H9 (cell line): ENCODE data around the gene ZDHHC1. TPM values are rescaled to one million over a fixed set of nuclear protein-coding genes. Genes with fewer than 3 reads are reported as not detected.

Experiments used
- DNase-seq: peaks from one replicate; pipeline ENCODE4 v3.0.0-alpha.2; 2017
- H2AFZ ChIP-seq: one replicate; pipeline ENCODE4 v1.6.1; 2013; ENCODE audit warnings: mild to moderate bottlenecking, low read length, control low read depth, moderate library complexity
- H2AK5ac ChIP-seq: 2 replicates; pipeline ENCODE4 v1.6.1; 2013; ENCODE audit warnings: low read length, control low read depth, mixed read lengths; ENCODE audit not compliant: insufficient read length
- H2BK120ac ChIP-seq: one replicate; pipeline ENCODE4 v1.6.1; 2013; ENCODE audit warnings: low read depth, mild to moderate bottlenecking, low read length, control low read depth, inconsistent platforms; ENCODE audit not compliant: poor library complexity, severe bottlenecking
- H2BK12ac ChIP-seq: 2 replicates; pipeline ENCODE4 v1.6.1; 2013; ENCODE audit warnings: low read length, control low read depth, mixed read lengths, low read depth; ENCODE audit not compliant: insufficient read length
- H2BK15ac ChIP-seq: 2 replicates; pipeline ENCODE4 v1.6.1; 2013; ENCODE audit warnings: low read depth, low read length, control low read depth
- H2BK20ac ChIP-seq: one replicate; pipeline ENCODE4 v1.6.1; 2013; ENCODE audit warnings: low read depth, mild to moderate bottlenecking, low read length, control low read depth, inconsistent platforms; ENCODE audit not compliant: poor library complexity, severe bottlenecking
- H2BK5ac ChIP-seq: 2 replicates; pipeline ENCODE4 v1.6.1; 2013; ENCODE audit warnings: low read length, control low read depth, mixed read lengths; ENCODE audit not compliant: insufficient read length
- H3K14ac ChIP-seq: 2 replicates; pipeline ENCODE4 v1.6.1; 2013; ENCODE audit warnings: low read length, control low read depth; ENCODE audit not compliant: insufficient read depth
- H3K18ac ChIP-seq: 2 replicates; pipeline ENCODE4 v1.6.1; 2013; ENCODE audit warnings: low read depth, mild to moderate bottlenecking, mixed read lengths, low read length, control low read depth; ENCODE audit not compliant: insufficient read length
- H3K23ac ChIP-seq: 2 replicates; pipeline ENCODE4 v1.6.1; 2013; ENCODE audit warnings: low read length, control low read depth, mixed read lengths, low read depth; ENCODE audit not compliant: insufficient read length
- H3K23me2 ChIP-seq: 2 replicates; pipeline ENCODE4 v1.6.1; 2013; ENCODE audit warnings: low read depth, mild to moderate bottlenecking, mixed read lengths, low read length, control low read depth; ENCODE audit not compliant: insufficient read length, poor library complexity, severe bottlenecking
- H3K27ac ChIP-seq: 2 replicates; pipeline ENCODE4 v1.5.1; 2013; ENCODE audit warnings: low read length, control low read depth, mixed read lengths, low read depth; ENCODE audit not compliant: insufficient read length
- H3K27me3 ChIP-seq: 2 replicates; pipeline ENCODE4 v1.6.1; 2013; ENCODE audit warnings: low read length, control low read depth, inconsistent platforms; ENCODE audit not compliant: insufficient read depth
- H3K4ac ChIP-seq: 2 replicates; pipeline ENCODE4 v1.6.1; 2013; ENCODE audit warnings: low read depth, mild to moderate bottlenecking, control low read depth, inconsistent platforms, low read length, moderate library complexity
- H3K4me1 ChIP-seq: 2 replicates; pipeline ENCODE4 v1.6.1; 2013; ENCODE audit warnings: low read length, control low read depth, inconsistent platforms; ENCODE audit not compliant: insufficient read depth
- H3K4me2 ChIP-seq: 2 replicates; pipeline ENCODE4 v1.6.1; 2013; ENCODE audit warnings: low read length, control low read depth, mixed read lengths; ENCODE audit not compliant: insufficient read length, insufficient read depth
- H3K56ac ChIP-seq: 2 replicates; pipeline ENCODE4 v1.6.1; 2013; ENCODE audit warnings: low read depth, mild to moderate bottlenecking, mixed read lengths, low read length, control low read depth; ENCODE audit not compliant: insufficient read length
- H3K79me1 ChIP-seq: 2 replicates; pipeline ENCODE4 v1.6.1; 2013; ENCODE audit warnings: low read depth, mild to moderate bottlenecking, moderate library complexity, low read length, control low read depth, inconsistent platforms; ENCODE audit not compliant: insufficient read depth, poor library complexity, severe bottlenecking
- H3K79me2 ChIP-seq: 2 replicates; pipeline ENCODE4 v1.6.1; 2013; ENCODE audit warnings: low read length, control low read depth, inconsistent platforms; ENCODE audit not compliant: insufficient read depth
- H3K9ac ChIP-seq: 2 replicates; pipeline ENCODE4 v1.6.1; 2013; ENCODE audit warnings: low read length, control low read depth, mixed read lengths; ENCODE audit not compliant: insufficient read length; ENCODE audit errors: extremely low read depth
- H3K9me3 ChIP-seq: one replicate; pipeline ENCODE4 v1.6.1; 2013; ENCODE audit warnings: low read depth, low read length, inconsistent platforms; ENCODE audit not compliant: control insufficient read depth
- H3T11ph ChIP-seq: one replicate; pipeline ENCODE4 v1.6.1; 2013; ENCODE audit warnings: mild to moderate bottlenecking, low read length, control low read depth, inconsistent platforms
- H4K20me1 ChIP-seq: one replicate; pipeline ENCODE4 v1.6.1; 2013; ENCODE audit not compliant: control insufficient read depth, insufficient read length, insufficient read depth
- H4K5ac ChIP-seq: 2 replicates; pipeline ENCODE4 v1.6.1; 2013; ENCODE audit warnings: low read depth, mild to moderate bottlenecking, mixed read lengths, low read length, control low read depth; ENCODE audit not compliant: insufficient read length
- H4K8ac ChIP-seq: replicated peaks from 2 replicates; pipeline ENCODE4 v1.6.1; 2013; ENCODE audit warnings: low read length, control low read depth, mixed read lengths, low read depth; ENCODE audit not compliant: insufficient read length
- H4K91ac ChIP-seq: 2 replicates; pipeline ENCODE4 v1.6.1; 2013; ENCODE audit warnings: low read depth, mild to moderate bottlenecking, moderate library complexity, mixed read lengths, low read length, control low read depth; ENCODE audit not compliant: insufficient read length
- H3K27ac Mint-ChIP-seq, 3 experiments: 2 replicates in 2 of 3; 3 replicates in 1 of 3; pipeline ENCODE4 v1.8.0; 2020 to 2021; ENCODE audit warnings: mixed read lengths in 3 of 3, mild to moderate bottlenecking in 1 of 3, moderate library complexity in 1 of 3
- H3K27me3 Mint-ChIP-seq: 2 replicates; pipeline ENCODE4 v1.8.0; 2021; ENCODE audit warnings: low read depth, mild to moderate bottlenecking, moderate library complexity, mixed read lengths
- H3K36me3 Mint-ChIP-seq, 3 experiments: 2 replicates in 2 of 3; 3 replicates in 1 of 3; pipeline ENCODE4 v1.8.0; 2020 to 2021; ENCODE audit warnings: low read depth in 3 of 3, mixed read lengths in 3 of 3; ENCODE audit not compliant: insufficient read depth in 1 of 3
- H3K4me1 Mint-ChIP-seq, 2 experiments: 2 replicates each; pipeline ENCODE4 v1.8.0; 2020; ENCODE audit warnings: mixed read lengths in 2 of 2
- H3K4me3 Mint-ChIP-seq, 2 experiments: 2 replicates in 1 of 2; 3 replicates in 1 of 2; pipeline ENCODE4 v1.8.0; 2020 to 2021; ENCODE audit warnings: mild to moderate bottlenecking in 2 of 2, mixed read lengths in 2 of 2, moderate library complexity in 1 of 2
- H3K9me3 Mint-ChIP-seq, 2 experiments: 2 replicates in 1 of 2; 3 replicates in 1 of 2; pipeline ENCODE4 v1.8.0; 2020; ENCODE audit warnings: mild to moderate bottlenecking in 2 of 2, mixed read lengths in 2 of 2, moderate library complexity in 1 of 2
- WGBS: extraction: QIAGEN DNeasy Blood & Tissue Kit; methylation state at CpG from one replicate; pipeline ENCODE4 v1.1.7; 2013; ENCODE audit warnings: missing lambda C conversion rate, low lambda C conversion rate, mixed read lengths; ENCODE audit not compliant: insufficient read length; ENCODE audit errors: extremely low coverage; 5-methylcytosine and 5-hydroxymethylcytosine counted together
- total RNA-seq: library from RNA; stranded (reverse); gene quantifications from 2 replicates; pipeline ENCODE4 v1.2.1, GENCODE V29; 2021
- TF ChIP-seq, protein P1 (sequence below): fragments of 200-600 bp; sonication (generic); conservative IDR thresholded peaks from 3 replicates; pipeline ENCODE4 v1.8.0; 2021; ENCODE audit warnings: antibody characterized with exemption, mild to moderate bottlenecking

Gene ZDHHC1
- total RNA-seq, 1 experiment from 2014 or later, result 3.7 TPM

DNA sequence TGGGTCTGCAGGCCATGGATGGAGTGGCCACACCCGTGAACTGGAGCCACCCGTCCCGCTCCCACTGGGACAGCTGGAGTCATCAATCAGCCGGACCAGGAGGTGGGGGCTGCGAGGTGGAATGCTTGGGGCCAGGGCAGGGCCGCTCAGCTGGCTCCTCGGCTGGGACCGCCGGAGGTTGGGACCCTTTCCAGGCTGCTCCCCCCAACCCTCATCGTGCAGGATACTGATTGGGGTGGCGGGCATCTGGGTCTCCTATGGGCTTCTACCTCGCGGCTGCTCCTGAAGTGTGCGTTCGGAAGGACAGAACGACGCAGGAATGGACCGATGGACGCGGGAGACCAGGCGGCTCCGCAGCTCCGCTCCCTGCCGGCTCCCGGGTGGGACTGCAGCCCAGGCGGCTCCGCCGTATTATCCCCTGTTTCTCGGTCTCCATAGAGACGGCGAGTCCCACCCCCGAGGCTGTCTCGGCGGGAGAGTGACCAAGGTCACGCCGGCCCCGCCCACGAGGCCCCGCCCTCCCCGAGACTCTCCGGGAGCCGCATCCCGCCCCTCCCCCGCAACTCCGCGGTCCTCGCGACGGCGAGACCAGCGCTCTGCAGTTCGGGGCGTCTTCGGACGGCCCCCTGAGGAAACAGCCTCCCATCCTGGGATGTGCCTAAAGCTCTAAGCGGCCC, 23.0 kb downstream of the ZDHHC1 start, which contains the start of gene TPPP3:
TSS of gene TPPP3 (minus strand) at position 388 of the 677 bp plus-strand sequence. CDS start 2,387 bp downstream, outside the sequence.
- H3K4me1 ChIP-seq, result no peaks in the 10 kb centered on the region
- H3T11ph ChIP-seq, result no peak within 1 kb of the TSS
- Mint-ChIP-seq H3K9me3 (no peaks in the 10 kb centered on the region), H3K36me3 (no peaks in the 10 kb centered on the region), H3K27ac (no peak within 1 kb of the TSS; a peak in 1 of 7 replicates), H3K4me3 (peak within 1 kb of the TSS; percentile 39 to 73), H3K27me3 (peaks cover 78% of the 10 kb centered on the region), H3K4me1 (peaks cover 14 to 34% of the 10 kb centered on the region in 2 experiments)
- H3K23me2 ChIP-seq, result peaks cover 3% of the 10 kb centered on the region
- H2BK120ac ChIP-seq, result no peak within 1 kb of the TSS
- no peak within 1 kb of the TSS for H4K91ac ChIP-seq
- H4K20me1 ChIP-seq, result no peaks in the 10 kb centered on the region
- H3K9me3 ChIP-seq, result no peaks in the 10 kb centered on the region
- H2BK20ac ChIP-seq, result no peak within 1 kb of the TSS
- no peak within 1 kb of the TSS for H2BK5ac ChIP-seq
- no peak within 1 kb of the TSS for H2BK15ac ChIP-seq
- no peaks in the 10 kb centered on the region for H3K79me1 ChIP-seq
- H3K79me2 ChIP-seq, result no peaks in the 10 kb centered on the region
- WGBS, result no CpG with 5 or more reads among the region's 56 CpGs
- H2BK12ac ChIP-seq, result no peak within 1 kb of the TSS
- TF ChIP-seq, protein P1, sequence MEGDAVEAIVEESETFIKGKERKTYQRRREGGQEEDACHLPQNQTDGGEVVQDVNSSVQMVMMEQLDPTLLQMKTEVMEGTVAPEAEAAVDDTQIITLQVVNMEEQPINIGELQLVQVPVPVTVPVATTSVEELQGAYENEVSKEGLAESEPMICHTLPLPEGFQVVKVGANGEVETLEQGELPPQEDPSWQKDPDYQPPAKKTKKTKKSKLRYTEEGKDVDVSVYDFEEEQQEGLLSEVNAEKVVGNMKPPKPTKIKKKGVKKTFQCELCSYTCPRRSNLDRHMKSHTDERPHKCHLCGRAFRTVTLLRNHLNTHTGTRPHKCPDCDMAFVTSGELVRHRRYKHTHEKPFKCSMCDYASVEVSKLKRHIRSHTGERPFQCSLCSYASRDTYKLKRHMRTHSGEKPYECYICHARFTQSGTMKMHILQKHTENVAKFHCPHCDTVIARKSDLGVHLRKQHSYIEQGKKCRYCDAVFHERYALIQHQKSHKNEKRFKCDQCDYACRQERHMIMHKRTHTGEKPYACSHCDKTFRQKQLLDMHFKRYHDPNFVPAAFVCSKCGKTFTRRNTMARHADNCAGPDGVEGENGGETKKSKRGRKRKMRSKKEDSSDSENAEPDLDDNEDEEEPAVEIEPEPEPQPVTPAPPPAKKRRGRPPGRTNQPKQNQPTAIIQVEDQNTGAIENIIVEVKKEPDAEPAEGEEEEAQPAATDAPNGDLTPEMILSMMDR, result peak; percentile 76
- DNase-seq, result peak; percentile 86
- H4K8ac ChIP-seq, result no peak within 1 kb of the TSS
- no peak within 1 kb of the TSS for H4K5ac ChIP-seq
- H3K18ac ChIP-seq, result peak within 1 kb of the TSS; percentile 63
- H2AK5ac ChIP-seq, result no peak within 1 kb of the TSS
- no peak within 1 kb of the TSS for H2AFZ ChIP-seq
- H3K14ac ChIP-seq, result peak within 1 kb of the TSS; percentile 34
- peaks cover 25% of the 10 kb centered on the region; the same call in 1 of the 2 replicates for H3K27me3 ChIP-seq
- H3K9ac ChIP-seq, result no peak within 1 kb of the TSS
- no peak within 1 kb of the TSS for H3K4ac ChIP-seq
- no peak within 1 kb of the TSS for H3K56ac ChIP-seq
- H3K27ac ChIP-seq, result no peak within 1 kb of the TSS
- peak within 1 kb of the TSS; percentile 12 for H3K4me2 ChIP-seq
- H3K23ac ChIP-seq, result no peak within 1 kb of the TSS
